HUDEP-2 (cell line): Measurements from ENCODE around the gene BCAS3.

ENCODE experiments used
- DNase-seq, 76 experiments: peaks; one replicate each; lab custom pipeline; 2025; ENCODE audit not compliant: unreplicated experiment in 76 of 76; lab: John Stamatoyannopoulos, UW

The BCAS3 gene

DNA sequence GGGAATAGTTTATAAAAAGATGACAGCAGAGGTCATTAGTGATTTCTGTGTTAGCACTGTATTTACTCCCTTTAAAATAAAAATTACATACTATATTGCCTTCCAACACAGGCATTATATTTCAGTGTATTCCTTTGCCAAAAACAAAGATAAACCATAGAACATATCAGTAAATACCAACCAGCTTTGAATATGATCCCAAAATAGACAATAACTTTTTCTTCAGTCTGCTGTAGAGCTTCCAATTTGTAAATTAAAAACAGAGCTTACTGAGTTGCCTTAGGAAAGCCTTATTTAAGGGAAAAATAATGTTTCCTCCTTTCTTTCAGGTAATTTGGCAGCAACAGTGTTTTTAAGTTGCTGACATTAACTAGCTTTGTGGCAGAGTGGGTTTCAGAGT is 369.9 kb downstream of the BCAS3 start:
- DNase-seq = no peak

DNA sequence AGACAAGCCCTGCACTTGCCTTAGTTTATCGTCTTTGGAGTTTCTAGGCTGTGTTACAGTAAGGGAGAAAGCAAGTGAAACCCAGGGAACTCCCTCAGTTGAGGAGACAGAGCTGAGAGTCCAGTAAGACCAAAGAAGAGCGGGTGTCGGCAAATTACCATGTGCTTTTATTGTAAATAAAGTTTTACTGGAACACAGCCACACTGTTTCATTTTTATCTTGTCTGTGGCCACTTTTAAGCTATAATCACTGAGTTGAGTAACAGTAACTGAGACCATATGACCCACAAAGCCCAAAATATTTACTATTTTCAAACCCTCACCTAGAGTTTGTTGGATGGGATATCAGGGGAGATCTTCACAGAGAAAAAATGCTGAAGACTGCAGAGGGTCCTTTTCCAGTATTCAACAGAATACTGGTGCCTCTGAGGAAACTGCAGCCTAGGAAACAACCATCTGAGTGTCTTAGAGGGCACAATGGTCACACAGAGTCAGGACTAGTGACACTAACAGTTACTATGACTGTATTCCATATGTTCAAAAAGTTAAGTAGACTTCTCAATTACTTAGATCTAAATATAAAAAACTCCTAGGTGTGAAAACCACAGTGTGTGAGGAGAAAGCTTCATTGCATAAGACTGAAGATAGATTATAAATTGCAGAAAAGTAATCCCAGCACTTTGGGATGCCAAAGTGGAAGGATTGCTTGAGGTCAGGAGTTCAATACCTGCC is 370.9 kb downstream of the BCAS3 start:
- no peak for DNase-seq

DNA sequence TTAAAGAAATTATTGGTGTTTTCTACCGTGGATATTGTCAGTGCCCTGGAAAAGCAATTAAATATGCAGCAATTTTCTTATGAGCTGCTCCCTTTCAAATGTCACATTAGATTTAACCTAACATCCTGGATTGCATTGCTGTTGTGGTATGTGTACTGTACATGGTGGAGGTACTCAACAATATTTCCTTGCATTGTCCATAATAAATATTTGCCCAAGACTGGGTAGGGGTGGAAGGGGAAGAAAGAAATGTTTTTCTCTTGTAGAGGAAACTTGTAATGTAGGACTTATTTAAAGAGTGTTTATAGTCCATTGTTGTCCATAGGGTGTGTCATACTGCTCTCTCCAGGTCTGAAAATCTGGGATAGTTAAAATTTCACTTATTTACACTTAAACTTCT is 375.8 kb downstream of the BCAS3 start:
- no peak for DNase-seq

DNA sequence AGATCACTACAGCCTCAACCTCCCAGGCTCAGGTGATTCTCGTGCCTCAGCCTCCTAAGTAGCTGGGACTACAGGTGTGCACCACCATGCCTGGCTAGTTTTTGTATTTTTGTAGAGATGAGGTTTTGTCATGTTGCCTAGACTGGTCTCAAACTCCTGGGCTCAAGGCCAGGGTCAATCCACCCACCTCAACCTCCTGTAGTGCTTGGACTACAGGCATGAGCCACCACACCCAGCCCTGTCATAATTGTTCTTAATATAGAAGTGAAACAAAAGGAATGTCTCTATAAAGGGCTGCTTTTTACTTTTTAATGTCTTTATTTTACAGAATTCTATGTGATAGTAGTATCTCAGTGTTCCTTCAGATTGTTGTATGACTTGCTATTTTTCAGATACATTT is 376.8 kb downstream of the BCAS3 start:
- DNase-seq = no peak

DNA sequence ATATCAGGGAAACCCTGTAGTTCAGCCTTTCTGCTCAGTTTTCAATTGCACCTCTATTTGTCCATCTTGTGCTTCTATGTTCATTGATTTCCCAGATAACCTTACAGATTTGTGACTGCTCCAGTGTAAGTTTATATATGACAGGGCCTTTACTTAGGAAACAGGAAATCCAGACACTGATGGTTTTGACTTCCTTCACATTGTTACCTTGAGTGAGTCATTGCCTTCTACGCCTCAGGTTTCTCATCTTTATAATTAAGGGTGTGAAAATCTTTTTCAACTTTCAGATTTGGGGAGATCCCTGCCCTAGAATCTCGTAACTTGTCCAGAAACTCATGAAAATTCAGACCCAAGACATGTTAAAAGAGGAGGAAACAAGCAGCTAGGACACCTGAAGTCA is 379.6 kb downstream of the BCAS3 start:
- no peak for DNase-seq

DNA sequence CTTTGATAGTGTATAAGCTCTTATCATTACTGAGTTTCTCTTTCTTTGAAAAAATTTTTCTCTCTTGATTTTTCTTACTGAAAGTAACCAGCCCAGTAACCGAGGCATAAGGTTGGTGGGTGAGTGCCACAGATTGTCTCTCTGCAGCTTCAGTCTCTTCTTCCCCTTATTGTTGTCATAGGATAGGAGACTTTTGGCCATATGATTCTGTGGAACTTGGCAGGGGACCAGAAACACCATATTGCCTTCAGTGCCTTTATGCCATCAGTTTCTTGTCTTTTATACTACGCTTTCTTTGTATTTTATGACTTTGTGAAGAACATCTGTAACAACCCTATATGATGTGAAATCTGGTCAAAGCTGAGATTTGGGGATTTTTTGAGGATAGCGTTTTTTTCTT is 380.4 kb downstream of the BCAS3 start:
- no peak for DNase-seq

DNA sequence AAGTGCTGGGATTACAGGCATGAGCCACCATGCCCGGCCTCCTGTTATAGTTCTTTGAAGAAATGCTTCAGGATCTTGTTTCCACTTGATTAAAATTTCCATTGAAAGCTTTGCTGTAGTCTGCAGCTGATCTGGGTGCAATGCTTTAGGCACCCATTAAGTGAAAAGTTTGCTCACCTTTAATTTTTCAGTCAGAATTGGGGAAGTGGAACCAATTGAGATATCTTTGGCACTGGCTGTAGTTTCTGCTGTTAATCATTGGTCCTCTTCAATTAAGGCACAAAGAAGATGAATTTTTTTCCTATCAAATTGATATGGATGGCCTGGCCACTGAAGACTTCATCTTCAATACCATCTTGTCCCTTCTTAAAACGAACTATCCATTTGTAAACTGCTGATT is 385.9 kb downstream of the BCAS3 start:
- no peak for DNase-seq

DNA sequence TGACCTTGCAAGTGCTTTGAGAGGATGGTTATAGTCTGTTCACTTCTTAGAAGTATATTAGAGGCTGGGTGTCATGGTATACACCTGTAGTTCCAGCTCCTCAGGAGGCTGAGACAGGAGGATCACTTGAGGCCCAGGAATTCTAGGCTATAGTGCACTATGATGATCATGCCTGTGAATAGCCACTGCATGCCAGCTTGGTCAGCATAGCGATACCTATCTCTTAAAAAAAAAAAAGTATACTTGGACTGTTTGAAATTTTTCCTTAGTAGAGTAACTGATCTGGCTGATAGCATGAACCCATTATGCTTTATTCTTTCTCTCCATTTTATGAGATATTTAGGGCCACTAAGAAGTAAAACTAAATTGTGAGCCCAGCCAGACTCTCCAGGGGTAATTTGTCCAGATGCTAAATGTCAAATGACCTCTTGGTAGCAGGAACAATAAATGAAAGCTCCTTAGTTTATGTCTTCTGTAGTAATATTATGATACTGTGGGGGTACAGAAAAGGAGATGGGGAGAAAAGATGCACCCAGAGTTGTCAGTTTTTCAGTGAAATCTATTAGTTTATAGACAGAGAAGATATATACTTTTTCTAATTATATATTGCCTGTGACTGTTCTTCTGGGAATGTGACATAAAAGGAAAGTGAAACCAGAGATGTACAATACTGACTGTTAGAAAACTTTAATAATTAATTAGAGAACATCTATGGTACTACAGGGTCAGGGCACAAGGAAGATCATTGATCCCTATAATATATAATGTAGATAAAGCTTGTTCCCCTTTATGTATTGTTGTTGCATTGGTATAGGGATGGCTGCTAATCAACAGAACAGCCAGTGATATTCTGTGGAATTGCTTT is 386.7 kb downstream of the BCAS3 start:
- DNase-seq = no peak

DNA sequence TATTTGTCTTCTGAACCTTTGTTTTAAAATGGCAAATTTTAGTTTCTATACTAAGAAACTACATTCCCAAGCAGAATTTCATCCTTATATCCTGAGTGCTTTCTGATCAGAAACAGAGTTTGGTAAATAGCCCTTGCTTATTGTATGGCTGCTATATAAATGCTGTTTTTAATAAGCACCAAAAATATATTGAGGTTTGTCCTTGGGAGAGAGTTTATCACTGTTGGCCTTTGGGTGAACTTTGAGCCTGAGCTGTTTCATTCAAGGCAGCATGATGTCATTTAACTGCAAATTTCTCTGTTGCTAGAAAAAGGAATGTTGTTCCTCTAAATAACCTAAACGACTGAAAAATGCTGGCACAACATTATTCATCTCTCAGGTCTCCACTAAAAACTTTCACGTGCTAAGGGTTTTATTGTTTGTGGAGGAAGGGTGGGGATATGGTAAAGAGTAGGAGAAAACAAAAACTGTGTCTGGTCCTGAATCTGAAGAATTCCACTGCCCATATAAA is 387.7 kb downstream of the BCAS3 start:
- DNase-seq = no peak

DNA sequence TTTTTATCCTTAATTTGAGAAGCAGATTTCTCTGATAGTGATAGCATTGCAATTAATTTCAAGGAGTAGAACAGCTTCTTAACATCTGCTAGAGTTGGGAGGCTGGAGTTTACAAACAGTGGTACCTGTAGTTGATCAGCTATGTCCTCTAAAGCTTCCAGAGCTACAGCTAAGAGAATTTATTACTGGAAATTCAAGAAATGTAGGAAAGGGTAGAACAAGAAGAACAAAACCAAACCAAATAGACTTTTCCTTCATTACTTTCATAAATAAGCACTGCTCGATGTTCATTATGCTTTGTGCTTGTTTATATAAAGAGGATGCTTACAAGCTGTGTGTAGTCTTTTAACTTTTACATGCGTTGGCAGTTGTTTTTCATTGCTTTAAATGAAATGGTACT is 388.4 kb downstream of the BCAS3 start:
- DNase-seq = no peak

DNA sequence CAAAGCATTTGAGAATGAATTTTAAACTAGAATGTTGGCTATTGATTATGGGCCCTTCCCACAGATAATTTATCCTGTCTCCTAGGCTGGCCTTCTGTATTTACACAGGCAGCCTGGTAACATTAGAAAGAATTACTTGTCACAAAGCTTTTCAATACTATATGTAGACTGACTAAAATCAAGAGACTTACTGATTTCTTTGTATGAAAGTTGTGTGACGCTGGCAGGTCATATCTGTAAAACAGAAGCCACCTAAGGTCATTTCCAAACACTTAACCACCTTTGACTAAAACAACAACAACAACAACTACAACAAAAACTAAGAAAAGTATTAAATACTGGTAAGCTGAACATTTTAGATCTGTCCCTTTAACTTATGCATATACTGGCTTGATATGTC is 393.0 kb downstream of the BCAS3 start:
- DNase-seq = no peak

DNA sequence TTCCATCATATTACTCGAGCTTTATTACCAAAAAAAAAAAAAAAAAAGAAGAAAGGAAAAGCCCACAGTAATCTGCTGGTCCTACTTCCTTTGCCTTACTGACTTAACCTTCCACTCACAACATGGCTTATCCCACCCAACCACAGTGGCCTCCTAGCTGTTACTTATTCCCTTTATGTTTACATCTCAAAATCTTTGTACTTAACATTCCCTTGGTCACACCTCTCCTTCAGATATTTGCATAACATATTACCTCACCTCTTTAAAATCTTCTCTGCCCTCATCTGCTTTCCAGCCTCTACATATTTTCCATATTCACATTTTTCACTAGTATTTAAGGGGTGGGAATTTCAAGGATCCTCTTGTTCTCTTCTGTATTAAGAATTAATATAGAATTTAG is 395.0 kb downstream of the BCAS3 start:
- DNase-seq = no peak

DNA sequence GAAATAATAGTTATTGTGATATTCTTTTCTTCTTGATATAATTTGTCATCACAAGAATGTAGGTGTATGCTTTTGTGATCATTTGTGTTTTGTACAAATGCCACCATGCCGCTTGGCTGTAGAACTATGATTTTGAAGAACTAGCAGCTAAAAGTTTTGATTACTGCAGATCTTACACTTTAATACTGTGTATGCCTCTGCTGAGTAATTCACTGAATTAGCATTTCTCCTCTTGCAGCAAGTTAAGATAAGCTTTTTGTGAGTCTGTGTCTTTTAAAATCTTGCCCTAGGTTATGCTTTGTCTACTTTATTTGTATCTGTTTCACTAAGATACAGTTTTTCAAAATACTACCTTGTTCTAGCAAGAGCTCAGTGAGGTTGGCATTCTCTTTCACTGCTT is 395.5 kb downstream of the BCAS3 start:
- DNase-seq = no peak

DNA sequence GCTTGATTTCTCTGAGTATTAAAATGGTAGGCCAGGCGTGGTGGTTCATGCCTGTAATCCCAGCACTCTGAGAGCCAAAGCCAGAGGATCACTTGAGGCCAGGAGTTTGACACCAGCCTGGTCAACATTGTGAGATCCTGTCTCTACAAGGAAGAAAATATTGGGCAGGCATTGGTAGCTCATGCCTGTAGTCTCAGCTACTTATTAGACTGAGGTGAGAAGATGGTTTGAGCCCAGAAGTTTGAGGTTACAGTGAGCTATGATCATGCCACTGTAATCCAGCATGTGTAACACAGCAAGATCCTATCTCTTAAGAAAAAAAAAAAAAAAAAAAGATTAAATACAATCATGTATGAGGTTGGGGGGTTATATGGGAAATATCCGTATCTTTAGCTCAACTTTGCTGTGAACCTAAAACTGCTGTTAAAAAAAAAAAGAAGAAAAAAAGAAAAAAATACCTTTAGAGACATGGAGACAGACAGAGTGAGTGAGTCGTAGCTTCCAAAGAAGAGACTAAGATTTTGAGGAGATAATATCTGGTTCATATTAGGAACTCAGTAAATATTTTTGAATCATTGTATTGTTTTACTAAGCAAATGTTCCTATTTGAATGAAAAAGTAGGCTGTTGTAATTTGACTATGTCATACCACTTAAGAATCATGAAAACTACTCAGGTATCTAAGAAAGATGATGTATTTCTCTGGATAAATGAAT is 396.3 kb downstream of the BCAS3 start:
- no peak for DNase-seq

DNA sequence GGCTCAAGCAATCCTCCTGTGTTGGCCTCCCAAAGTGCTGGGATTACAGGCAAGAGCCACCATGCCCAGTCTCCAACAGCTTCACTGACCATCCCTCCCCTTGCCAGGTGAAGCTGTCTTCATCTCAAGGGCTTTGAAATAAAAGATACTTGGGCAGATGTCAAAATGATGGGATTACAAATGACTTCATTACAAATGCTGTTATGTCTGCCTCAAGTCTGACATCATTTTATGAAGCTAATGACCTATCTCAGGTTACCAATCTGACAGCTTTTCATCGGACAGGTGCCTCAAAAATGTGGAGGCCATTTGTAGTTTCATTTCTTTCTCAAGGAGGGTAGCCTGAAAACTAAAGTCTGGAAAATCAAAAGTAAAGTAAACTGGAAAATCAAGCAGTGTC is 398.3 kb downstream of the BCAS3 start:
- no peak for DNase-seq

DNA sequence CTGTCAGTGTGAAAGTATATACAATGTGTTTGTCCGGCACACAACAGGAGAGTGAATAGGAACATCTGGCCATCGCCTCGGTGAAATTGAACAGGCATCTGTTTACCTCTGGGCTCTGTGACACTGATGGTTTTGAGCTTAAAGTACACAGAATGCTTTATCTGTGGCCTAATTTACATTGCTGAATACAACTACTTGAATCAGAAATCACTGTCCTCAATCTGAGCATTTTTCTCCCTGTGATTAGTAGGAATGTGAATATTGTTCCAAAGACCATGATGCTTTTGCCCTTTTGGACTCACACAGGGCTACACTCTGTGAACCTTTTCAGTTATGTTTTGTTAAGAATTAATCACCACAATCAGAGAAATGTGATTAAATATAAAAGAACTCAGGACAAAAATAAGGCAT is 399.0 kb downstream of the BCAS3 start:
- DNase-seq = no peak

DNA sequence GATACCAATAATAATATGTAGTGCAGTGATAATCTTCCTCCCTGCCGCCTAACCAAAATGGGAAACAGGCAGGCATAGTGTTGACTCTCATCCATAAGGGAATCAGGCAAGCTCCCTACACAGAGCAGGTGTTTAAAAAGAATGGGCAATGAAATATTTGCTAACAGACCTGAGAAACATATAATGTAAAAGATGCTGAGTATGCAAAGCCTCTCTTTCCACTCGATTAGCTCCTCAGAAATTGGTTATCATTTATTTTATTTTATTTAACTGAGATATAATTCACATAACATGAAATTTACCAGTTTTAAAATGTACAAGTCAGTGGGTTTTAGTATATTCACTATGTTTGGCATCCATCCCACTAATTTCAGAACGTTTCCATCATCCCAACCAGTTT is 404.3 kb downstream of the BCAS3 start:
- DNase-seq = no peak

DNA sequence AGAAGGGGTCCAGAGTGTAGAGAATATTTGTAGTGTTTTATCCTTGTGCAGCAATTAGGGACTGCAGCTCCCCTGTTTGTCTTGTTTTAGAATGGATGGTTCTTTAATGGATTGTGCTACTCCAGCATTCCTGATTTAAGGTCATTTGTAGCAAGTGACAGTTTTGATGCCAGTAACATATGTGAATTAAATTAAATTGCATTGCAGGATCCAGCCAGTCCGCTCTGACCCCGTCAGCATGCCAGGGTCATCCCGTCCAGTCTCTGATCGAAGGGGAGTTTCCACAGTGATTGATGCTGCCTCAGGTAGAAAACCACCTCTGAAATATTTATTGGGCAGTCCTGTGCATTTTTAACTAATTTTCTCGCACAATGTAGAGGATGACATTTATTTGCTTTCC is 406.6 kb downstream of the BCAS3 start:
- no peak for DNase-seq

DNA sequence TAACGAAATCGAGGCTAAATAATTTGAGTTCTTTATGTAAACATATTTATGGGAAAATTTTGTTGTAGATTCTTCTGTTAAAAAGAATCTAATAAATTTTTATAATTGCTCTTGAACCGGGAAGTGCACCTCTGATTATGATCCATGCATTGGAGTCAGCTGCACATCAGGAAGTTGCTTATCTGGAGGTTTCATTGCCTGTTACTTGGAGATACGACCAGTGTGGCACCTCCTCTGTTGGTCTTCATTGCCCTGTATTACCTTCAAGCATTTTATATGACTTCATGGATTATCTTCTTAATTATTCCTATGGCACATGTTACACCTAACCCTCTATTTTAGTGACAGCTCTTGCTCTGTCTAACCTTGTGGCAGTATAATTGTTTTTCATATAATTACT is 409.4 kb downstream of the BCAS3 start:
- peak in 20 of 76 experiments; percentile 0 to 39 (median 8) for DNase-seq

DNA sequence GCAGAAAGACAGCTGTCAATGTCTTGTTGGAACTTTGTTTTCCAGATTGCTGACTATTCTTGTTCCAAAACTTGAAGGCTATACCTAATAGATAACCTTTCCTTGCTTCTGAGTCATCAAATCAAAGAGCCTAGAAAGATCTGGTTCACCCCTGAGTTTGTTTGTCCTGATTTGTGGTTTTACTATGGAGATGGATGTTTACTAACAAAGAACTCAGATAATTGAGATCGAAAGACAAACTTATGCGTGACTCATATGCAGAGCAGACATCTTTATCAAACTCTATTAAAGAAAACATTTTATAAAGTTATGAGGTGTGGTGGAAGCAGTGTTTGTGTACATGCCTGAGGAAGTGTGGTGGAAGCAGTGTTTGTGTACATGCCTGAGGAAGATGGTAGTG is 410.9 kb downstream of the BCAS3 start:
- DNase-seq = peak in 1 of 76 experiments; percentile 3

DNA sequence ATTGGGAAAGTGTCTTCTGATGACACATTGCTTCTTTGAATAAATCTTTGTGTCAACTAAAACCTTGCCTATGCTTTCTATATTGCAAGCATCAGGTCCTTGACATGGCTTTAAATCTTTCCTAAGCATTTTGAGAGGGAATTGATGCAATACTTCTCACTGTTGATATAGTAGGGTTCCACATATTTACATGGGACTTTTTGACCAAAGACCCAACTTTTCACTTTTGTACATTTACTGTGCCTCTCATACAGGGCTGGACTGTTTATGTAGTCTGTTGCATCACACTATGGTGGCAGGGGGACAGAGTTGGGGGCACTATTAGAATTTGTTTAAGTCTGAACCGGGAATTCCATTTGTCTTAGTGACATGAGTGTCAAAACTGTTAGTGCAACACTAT is 413.4 kb downstream of the BCAS3 start:
- DNase-seq = no peak
